PFSK-1 (cell line): ENCODE data around the gene METTL6.

Experiments used
- POLR2AphosphoS5 ChIP-seq: IDR thresholded peaks from 2 replicates; pipeline ENCODE4 v1.6.1; 2012; ENCODE audit warnings: low read depth, mild to moderate bottlenecking, control low read depth, low read length, moderate library complexity
- TAF1 ChIP-seq: IDR thresholded peaks from 2 replicates; pipeline ENCODE4 v1.6.1; 2012; ENCODE audit warnings: low read length, control low read depth, borderline replicate concordance; ENCODE audit not compliant: insufficient read depth

DNA sequence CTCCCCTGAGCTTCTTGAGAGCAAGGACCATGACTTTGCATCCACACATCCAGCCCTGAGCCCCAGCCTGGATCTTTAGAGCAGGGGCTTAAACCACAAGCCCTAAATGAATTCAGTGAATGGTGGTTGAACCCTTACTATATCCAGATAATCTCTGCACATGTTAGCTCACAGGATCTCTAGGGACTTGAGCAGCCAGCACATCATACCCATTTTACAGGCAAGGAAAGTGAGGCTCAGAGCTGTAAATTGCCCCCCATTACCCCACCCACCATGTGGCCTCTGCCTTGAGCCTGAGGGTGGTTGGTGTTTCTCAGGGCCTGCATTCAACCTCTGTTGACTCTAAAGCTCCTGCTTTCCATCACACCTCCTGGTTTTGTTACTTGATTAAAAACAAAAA lies 27.6 kb upstream of the METTL6 start:
- no peak for TF ChIP-seq POLR2AphosphoS5
- no peak for TF ChIP-seq TAF1
